A549 (cell line): ENCODE data around the gene SLC28A3.

Experiments
- ATOH8 ChIP-seq: fragments of 250-450 bp; sonication (Bioruptor Pico); IDR thresholded peaks from 2 replicates; pipeline ENCODE4 v1.5.0; 2020; ENCODE audit warnings: low read depth, mild to moderate bottlenecking, moderate library complexity
- BHLHE40 ChIP-seq: IDR thresholded peaks from 2 replicates; pipeline ENCODE4 v1.6.1; 2012; ENCODE audit warnings: low read depth, low read length, inconsistent platforms
- CTCF ChIP-seq: fragments of >200 bp; sonication (Bioruptor Twin); formaldehyde crosslinking; IDR thresholded peaks from 3 replicates; pipeline ENCODE4 v1.5.1; 2016
- EHMT2 ChIP-seq: fragments of 200-600 bp; sonication (generic); IDR thresholded peaks from 2 replicates; pipeline ENCODE4 v1.6.1; 2016; ENCODE audit warnings: antibody characterized with exemption, low read depth, mild to moderate bottlenecking, moderate library complexity
- ESRRA ChIP-seq: fragments of 150-350 bp; IDR thresholded peaks from 2 replicates; pipeline ENCODE4 v1.6.1; 2014; ENCODE audit warnings: mild to moderate bottlenecking, low read length, borderline replicate concordance
- JUN ChIP-seq, 2 experiments: fragments of >200 bp; sonication (Bioruptor Twin); formaldehyde crosslinking; IDR thresholded peaks; 2 replicates in 1 of 2; 3 replicates in 1 of 2; pipeline ENCODE4 v1.6.1; 2016 to 2017
- KDM1A ChIP-seq: fragments of 200-600 bp; sonication (generic); IDR thresholded peaks from 2 replicates; pipeline ENCODE4 v1.6.1; 2016; ENCODE audit warnings: low read depth, mild to moderate bottlenecking
- MAFK ChIP-seq: fragments of 450-650 bp; IDR thresholded peaks from 2 replicates; pipeline ENCODE4 v1.6.1; 2014; ENCODE audit not compliant: partially characterized antibody
- MAX ChIP-seq: IDR thresholded peaks from 2 replicates; pipeline ENCODE4 v1.6.1; 2012
- RAD21 ChIP-seq, 2 experiments: fragments of >200 bp in 1 of 2; sonication (Bioruptor Twin) in 1 of 2; formaldehyde crosslinking in 1 of 2; IDR thresholded peaks in 1 of 2; conservative IDR thresholded peaks in 1 of 2; 2 replicates in 1 of 2; 3 replicates in 1 of 2; pipeline ENCODE4 v1.6.1; 2012 to 2018; ENCODE audit warnings: inconsistent platforms in 1 of 2
- RARB ChIP-seq: fragments of 250-450 bp; sonication (Bioruptor Pico); IDR thresholded peaks from 2 replicates; pipeline ENCODE4 v1.8.0; 2021; ENCODE audit warnings: mild to moderate bottlenecking, moderate library complexity
- RCOR1 ChIP-seq: fragments of 150-350 bp; IDR thresholded peaks from 2 replicates; pipeline ENCODE4 v1.6.1; 2014; ENCODE audit warnings: antibody characterized with exemption, low read length, low read depth
- SMC3 ChIP-seq: fragments of >200 bp; sonication (Bioruptor Twin); formaldehyde crosslinking; IDR thresholded peaks from 3 replicates; pipeline ENCODE4 v1.6.1; 2018; ENCODE audit warnings: inconsistent platforms
- SREBF2 ChIP-seq: fragments of 450-650 bp; IDR thresholded peaks from 2 replicates; pipeline ENCODE4 v1.6.1; 2014; ENCODE audit warnings: mild to moderate bottlenecking, moderate library complexity

DNA sequence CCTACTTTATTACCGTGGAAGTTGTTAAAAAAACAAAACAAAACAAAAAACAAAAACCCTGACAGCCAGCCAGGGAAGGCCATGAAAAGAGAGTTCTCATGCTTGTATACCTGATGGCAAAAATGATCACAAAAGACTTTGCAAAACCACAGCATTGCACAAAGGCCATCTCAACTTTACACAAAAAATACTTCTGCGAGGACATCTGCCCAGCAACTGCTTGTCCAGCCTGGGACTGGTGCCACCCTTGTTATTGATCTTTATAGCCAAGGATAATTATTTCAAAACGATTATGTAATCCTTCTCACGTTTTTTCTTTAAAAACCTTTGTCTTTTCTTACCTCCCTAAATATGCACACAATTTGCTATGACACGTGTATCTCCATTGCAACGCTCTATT lies 42.2 kb upstream of the SLC28A3 start:
- TF ChIP-seq KDM1A (no peak), MAX (no peak), CTCF (no peak), MAFK (no peak), SREBF2 (no peak), BHLHE40 (no peak), RCOR1 (no peak), RARB (CRISPR knock-in tag) (no peak), EHMT2 (no peak), ESRRA (no peak), JUN (IDR thresholded peaks at IDR 0.05) (no peak), RAD21 (conservative IDR thresholded peaks at IDR 0.05 in 1 of 2, IDR thresholded peaks at IDR 0.05 in 1 of 2) (no peak), ATOH8 (CRISPR knock-in tag) (no peak), SMC3 (no peak)
